H1 (cell line): Measurements from ENCODE around the gene PNPLA4.

ENCODE experiments used
- CHD1 ChIP-seq: IDR thresholded peaks from 2 replicates; pipeline ENCODE4 v1.6.1; 2012; ENCODE audit warnings: low read depth, low read length, improper control_type of control experiment
- POLR2A ChIP-seq, 2 experiments: IDR thresholded peaks; 1 replicate in 1 of 2; 2 replicates in 1 of 2; pipeline ENCODE4 v1.6.1; 2011; ENCODE audit warnings: low read depth in 2 of 2, low read length in 2 of 2, mild to moderate bottlenecking in 2 of 2; ENCODE audit errors: control extremely low read depth in 1 of 2
- POU5F1 ChIP-seq: IDR thresholded peaks from 2 replicates; pipeline ENCODE4 v1.6.1; 2011; ENCODE audit warnings: low read depth, mild to moderate bottlenecking, low read length, moderate library complexity
- RNF2 ChIP-seq: fragments of 200-900, 300-1000 bp; sonication (generic); IDR thresholded peaks from 2 replicates; pipeline ENCODE4 v1.7.1; 2016; ENCODE audit warnings: borderline replicate concordance, low read depth, mild to moderate bottlenecking, antibody characterized with exemption, low read length; ENCODE audit not compliant: poor library complexity, severe bottlenecking; ENCODE audit errors: missing control alignments
- ZNF274 ChIP-seq: IDR thresholded peaks from 2 replicates; pipeline ENCODE4 v1.7.0; 2012; ENCODE audit warnings: low read length, borderline replicate concordance; ENCODE audit errors: extremely low read depth

GRCh38 chrX:7960246-7960645 lies 33.0 kb upstream of the PNPLA4 start:
- TF ChIP-seq CHD1 (no peak), POU5F1 (no peak), RNF2 (no peak), ZNF274 (no peak), POLR2A (IDR thresholded peaks at IDR 0.05; ENCODE audit: control extremely low read depth in 1 of 2, low read depth in 2 of 2, low read length in 2 of 2) (no peak)
